Glutamatergic neuron (in vitro differentiated cells): ENCODE measurements around the gene IL1RAP. TPM values are rescaled to one million over a fixed set of nuclear protein-coding genes. Genes with fewer than 3 reads are reported as not detected.

Experiments
- DNase-seq: peaks from one replicate; pipeline ENCODE4 v3.0.0; 2022
- H3K27ac Mint-ChIP-seq: one replicate; pipeline ENCODE4 v1.8.0; 2020; ENCODE audit warnings: mild to moderate bottlenecking, mixed read lengths, inconsistent platforms; ENCODE audit not compliant: unreplicated experiment
- H3K27me3 Mint-ChIP-seq: one replicate; pipeline ENCODE4 v1.8.0; 2020; ENCODE audit warnings: mild to moderate bottlenecking, moderate library complexity, mixed read lengths, inconsistent platforms; ENCODE audit not compliant: unreplicated experiment
- H3K36me3 Mint-ChIP-seq: one replicate; pipeline ENCODE4 v1.8.0; 2020; ENCODE audit warnings: mild to moderate bottlenecking, mixed read lengths, inconsistent platforms; ENCODE audit not compliant: unreplicated experiment
- H3K4me1 Mint-ChIP-seq: one replicate; pipeline ENCODE4 v1.8.0; 2020; ENCODE audit warnings: mild to moderate bottlenecking, low read depth, mixed read lengths, inconsistent platforms; ENCODE audit not compliant: unreplicated experiment
- H3K4me3 Mint-ChIP-seq: one replicate; pipeline ENCODE4 v1.8.0; 2020; ENCODE audit warnings: mild to moderate bottlenecking, mixed read lengths, inconsistent platforms; ENCODE audit not compliant: unreplicated experiment
- H3K9me3 Mint-ChIP-seq: one replicate; pipeline ENCODE4 v1.8.0; 2020; ENCODE audit warnings: mild to moderate bottlenecking, moderate library complexity, mixed read lengths, inconsistent platforms; ENCODE audit not compliant: unreplicated experiment
- CTCF ChIP-seq: fragments of 200-600 bp; sonication (generic); IDR thresholded peaks from one replicate; pipeline ENCODE4 v1.5.0; 2021; ENCODE audit not compliant: partially characterized antibody, unreplicated experiment
- total RNA-seq: library from RNA; stranded (reverse); fragmentation: NEBNext Ultra II Directional; extraction: Animal tissue kit (Norgen Biotek cat#: 25700); gene quantifications from one replicate; pipeline ENCODE4 v1.2.1, GENCODE V29; 2021; ENCODE audit not compliant: unreplicated experiment

Gene IL1RAP
- total RNA-seq, 1 donor from 2014 or later: 0.37 TPM

GRCh38 chr3:190539526-190539925 is 25.6 kb downstream of the IL1RAP start:
- Mint-ChIP-seq H3K27me3 (peaks cover 2% of the 10 kb centered on the region), H3K9me3 (no peaks in the 10 kb centered on the region), H3K36me3 (no peaks in the 10 kb centered on the region), H3K4me3 (no peak overlapping the region), H3K4me1 (no peaks in the 10 kb centered on the region), H3K27ac (no peak overlapping the region)
- DNase-seq: no peak
- TF ChIP-seq CTCF: no peak

- TF ChIP-seq CTCF: no peak
- Mint-ChIP-seq H3K36me3 (no peaks in the 10 kb centered on the region), H3K4me3 (no peak overlapping the region), H3K9me3 (no peaks in the 10 kb centered on the region), H3K27me3 (peaks cover 2% of the 10 kb centered on the region), H3K27ac (no peak overlapping the region), H3K4me1 (peaks cover 3% of the 10 kb centered on the region)
- no peak for DNase-seq
Measured at GRCh38 chr3:190541008-190541407, 27.1 kb downstream of the IL1RAP start.

- DNase-seq: no peak
- Mint-ChIP-seq H3K36me3 (no peaks in the 10 kb centered on the region), H3K9me3 (no peaks in the 10 kb centered on the region), H3K27me3 (peaks cover 2% of the 10 kb centered on the region), H3K27ac (no peak overlapping the region), H3K4me1 (peaks cover 3% of the 10 kb centered on the region), H3K4me3 (no peak overlapping the region)
- no peak for TF ChIP-seq CTCF
Measured at GRCh38 chr3:190541560-190541959, 27.7 kb downstream of the IL1RAP start.

- Mint-ChIP-seq H3K9me3 (no peaks in the 10 kb centered on the region), H3K27me3 (peaks cover 2% of the 10 kb centered on the region), H3K36me3 (no peaks in the 10 kb centered on the region), H3K27ac (no peak overlapping the region), H3K4me3 (no peak overlapping the region), H3K4me1 (peaks cover 10% of the 10 kb centered on the region)
- TF ChIP-seq CTCF: no peak
- no peak for DNase-seq
Measured at GRCh38 chr3:190542846-190543245, 29.0 kb downstream of the IL1RAP start.

- no peak for TF ChIP-seq CTCF
- no peaks in the 10 kb centered on the region for H3K9me3 Mint-ChIP-seq
- peaks cover 4% of the 10 kb centered on the region for H3K27me3 Mint-ChIP-seq
- no peak for DNase-seq
- peaks cover 10% of the 10 kb centered on the region for H3K4me1 Mint-ChIP-seq
- H3K36me3 Mint-ChIP-seq: no peaks in the 10 kb centered on the region
- no peak overlapping the region for H3K27ac Mint-ChIP-seq
- no peak overlapping the region for H3K4me3 Mint-ChIP-seq
Measured at GRCh38 chr3:190543671-190544070, 29.8 kb downstream of the IL1RAP start.
